NCI-H2107 treated with DMSO at 0.1 percent for 48 hours (cell line): Measurements from ENCODE around the gene C1orf141.
"Not testable (repeated sequence)": the region's sequence is repeated elsewhere in the genome, so short reads cannot be mapped to it uniquely, and the experiment has no call there.

Source experiments
- DNase-seq: peaks from one replicate; lab custom pipeline; 2025; ENCODE audit not compliant: unreplicated experiment; lab: John Stamatoyannopoulos, UW

Gene C1orf141

DNA sequence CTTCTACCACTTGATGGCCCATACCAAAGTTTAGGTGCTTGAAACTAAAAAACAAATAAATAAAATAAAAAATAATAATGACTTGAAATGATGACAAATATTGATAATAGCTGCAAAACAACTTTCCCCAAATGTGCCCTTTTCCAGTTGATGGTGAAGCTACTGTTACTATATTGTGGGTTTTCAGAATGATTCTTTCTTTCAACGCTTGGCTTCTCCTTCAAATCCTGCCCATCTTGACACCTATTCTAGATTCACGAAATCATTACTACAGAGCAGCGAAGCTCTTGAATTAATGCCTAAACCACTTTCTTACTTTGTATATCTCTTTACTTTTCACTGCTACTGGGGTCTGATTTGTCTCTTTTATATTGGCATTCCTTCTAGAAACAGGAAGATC lies 9.2 kb upstream of the C1orf141 start:
- no peak for DNase-seq

DNA sequence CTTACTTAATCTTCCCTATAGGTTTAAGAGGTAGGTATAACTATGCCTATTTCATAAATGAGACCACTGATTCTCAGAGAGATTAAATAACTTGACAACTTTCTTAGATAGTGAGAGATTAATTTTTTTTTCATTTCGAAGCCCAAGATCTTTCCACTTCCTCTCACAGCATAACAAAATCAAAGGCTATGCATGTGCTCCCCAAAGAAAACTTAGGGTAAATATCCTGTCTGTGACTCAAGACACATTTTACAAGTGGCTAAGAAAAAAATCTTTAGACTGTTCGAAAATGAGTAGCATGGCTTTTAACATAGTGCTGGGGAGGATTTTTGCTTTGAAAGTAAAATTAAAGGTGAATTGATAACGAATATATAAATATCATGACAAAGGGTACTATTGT lies 8.2 kb upstream of the C1orf141 start:
- DNase-seq = no peak

DNA sequence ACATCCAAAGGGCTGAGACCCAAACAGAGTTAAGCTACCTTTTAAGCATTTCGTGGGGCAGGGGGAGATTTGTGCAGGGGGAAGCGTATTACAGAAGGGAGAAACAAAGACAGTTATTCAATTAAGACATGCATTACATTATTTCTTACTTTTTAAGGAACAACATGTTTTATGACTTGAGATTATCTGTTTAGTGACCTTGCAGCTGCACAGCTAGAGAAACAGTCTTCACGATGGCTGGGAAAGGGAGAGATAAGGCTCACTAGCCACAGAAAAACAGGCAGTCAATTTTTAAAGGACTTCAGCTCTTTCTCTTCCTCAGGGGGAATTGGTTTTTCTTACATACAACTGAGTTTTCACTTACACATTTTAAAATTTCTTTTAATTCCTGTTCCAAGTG lies 7.1 kb upstream of the C1orf141 start:
- DNase-seq = not testable (repeated sequence)

DNA sequence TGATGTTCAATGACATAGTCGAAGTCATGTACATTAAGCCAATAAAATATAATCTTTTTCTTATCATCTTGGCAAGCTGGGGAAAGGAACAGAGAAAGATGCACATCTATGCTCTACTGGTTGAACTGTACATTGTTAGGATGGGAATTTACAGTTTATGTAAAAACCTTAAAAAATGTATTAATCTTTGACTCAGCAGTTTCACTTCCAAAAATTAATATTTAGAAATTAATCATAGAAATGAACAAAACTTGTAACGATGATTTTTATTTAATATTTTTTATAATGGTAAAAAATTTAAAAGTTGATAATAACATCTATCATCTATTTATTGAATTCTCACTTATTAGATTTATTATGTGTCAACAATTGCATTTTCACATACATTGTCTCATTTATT lies 5.7 kb upstream of the C1orf141 start:
- DNase-seq = no peak

DNA sequence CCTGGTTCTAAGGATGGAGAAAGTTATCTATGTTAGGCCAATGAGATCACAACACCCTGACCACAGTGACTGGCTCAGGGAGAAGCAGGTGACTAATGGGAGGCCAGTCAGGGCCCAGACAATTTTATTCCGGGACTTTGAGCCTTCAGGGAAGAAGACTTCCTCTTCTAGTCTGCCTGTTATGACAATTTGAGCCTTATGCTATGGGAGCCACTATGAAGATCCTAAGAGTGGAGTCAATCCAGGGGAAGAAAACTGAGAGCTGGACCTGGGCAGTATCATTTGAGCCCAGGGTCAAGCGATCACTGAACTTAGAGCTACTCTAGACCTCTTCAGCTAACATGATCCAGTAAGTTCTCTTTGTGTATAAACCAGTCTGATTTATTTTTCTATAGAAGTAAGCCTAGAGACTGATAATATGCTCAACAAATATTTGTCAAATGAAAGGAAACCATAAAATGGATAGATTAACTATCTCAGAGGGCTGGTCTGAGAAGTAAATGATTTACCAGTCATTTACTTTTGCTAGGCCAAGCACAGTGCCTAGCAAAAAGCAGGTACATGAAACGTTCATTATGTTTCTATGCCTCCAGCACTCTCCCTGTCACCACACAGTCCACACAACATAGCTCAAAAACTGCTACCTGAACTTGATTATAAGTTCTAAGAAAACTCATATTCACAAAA lies 4.2 kb upstream of the C1orf141 start:
- no peak for DNase-seq

DNA sequence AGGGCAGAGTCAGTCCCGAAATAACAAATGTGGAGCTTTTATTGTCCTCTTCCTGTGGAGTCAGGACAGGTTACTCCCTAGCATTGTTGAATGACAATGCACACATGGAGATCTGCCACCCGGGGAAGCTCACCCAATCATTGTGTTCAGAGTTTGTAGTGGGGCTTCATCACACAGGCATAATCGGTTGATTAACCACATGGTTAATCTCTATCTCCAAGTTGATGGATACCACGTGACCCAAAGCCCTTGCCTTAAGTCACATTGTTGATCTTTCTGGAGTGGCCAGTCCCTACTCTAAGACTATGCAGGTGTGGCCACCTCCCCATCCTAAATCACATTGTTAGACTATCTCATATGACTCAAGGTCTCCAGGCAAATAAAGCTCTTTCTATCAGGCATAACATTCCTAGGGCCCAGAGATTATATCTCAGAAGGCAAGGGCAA lies 2.6 kb upstream of the C1orf141 start:
- no peak for DNase-seq

DNA sequence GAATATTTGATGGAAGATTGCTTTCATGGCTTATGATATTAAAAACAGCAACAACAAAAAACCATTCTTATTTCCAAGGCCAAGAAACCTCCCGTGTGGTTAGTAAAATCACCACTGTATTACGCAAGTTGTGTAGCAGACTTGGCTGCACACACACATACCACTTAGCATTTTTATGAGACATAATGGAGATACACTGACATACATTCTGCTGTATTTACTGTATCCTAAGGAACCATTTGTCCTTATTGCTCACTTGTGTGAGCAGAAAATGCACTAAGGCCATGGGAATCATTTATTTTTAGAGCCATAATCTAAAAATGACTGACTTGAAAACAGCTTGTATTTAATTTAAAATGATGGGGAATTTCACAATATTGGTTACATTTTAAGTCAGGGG lies 584 bp upstream of the C1orf141 start:
- DNase-seq = no peak

DNA sequence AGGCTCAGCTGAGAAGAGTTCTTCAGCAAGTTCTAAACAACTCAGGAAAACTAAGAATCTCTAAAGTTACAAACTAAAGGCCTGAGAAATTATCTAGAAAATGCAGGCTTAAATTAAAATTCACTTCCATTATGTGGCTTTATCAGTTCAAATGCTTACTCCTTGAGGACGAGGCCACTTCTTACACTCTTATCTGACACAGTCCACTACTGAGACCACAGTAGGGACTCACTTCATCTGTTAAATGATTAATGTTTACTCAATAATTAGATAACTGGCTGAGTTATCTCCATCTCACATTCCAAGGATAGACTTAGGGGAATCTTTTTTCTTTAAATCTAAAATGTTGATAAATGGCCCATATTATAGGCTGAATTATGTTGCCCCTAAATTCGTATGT lies 1.6 kb downstream of the C1orf141 start:
- no peak for DNase-seq

DNA sequence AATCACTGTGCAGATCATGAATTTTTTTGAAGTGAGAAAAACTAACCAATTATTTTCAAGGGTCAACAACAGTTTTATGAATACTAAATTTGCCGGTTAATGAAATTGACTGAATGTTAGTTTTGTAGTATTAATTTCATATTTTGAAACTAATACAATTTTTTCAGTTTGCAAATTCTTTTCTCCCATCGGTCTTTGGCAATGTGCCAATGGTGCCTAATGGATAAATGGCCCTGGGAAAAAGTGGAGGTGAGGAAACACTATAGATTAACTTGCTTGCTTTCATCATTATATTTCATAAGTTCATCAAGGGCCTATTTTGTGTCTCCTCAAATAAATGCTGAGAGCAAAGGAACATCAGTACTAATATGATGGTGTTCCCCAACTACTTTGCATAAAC lies 4.1 kb downstream of the C1orf141 start:
- DNase-seq = no peak

DNA sequence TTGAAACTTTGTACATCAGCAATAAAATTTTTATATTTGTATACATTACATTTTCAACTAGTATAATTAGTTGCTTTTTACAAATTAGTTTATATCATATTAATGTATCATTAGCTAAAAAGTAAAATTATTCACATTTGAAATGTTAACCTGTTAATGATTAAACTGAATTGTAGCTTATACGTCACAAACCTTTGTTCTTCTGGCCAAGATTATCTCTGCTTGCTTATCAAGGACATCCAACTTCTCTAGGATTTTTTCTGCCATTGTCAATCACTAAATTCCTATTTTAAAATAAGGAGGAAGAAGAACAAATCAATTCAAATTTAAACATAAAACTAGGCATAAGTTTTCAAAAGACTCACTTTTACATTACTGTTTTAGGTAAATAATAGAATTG lies 7.8 kb downstream of the C1orf141 start:
- DNase-seq = no peak

DNA sequence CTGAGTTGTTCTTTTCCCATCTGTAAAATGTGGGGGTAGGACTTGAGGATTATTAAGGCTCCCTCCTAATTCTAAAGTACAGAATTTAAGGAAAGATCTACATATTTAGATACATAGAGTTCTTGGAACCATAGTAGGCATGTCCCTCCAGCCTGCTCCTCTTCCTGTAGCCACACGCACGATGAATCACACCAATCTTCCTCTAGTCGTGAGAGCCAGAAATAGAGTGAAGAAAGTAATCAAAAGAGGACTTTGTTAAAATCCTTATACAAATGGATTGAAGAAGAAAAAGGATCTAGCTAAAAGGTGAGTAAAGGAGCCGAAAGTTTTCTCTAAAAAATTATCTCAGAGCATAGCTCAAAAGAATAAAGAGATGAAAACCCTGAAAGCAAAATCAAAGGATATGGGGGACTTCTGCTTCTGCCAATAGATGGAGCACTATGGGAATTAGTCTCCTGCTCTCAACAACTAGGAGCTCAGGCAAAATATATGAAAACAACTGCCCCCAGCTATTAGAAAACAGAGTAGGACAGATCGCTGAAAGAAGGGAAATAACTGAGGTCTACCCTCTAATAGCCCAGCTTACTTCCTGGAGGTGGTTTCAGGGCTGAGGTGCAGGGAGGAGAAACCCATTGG lies 8.5 kb downstream of the C1orf141 start:
- DNase-seq = no peak

DNA sequence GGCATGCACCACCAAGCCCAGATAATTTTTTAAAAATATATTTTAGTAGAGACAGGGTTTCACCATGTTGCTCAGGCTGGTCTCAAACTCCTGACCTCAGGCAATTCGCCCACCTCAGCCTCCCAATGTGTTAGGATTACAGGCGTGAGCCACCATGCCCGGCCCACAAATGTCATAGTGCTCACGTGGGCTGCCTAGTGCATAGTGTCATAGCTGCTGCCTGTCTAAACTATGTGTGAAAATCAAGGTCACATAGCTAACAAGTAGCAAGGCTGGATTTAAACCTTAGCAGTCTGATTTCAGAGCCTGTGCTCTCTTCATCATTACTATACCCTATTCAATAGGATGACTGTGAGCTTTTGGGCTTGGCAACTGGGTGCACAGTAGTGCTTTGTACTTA lies 10.3 kb downstream of the C1orf141 start:
- DNase-seq = no peak

DNA sequence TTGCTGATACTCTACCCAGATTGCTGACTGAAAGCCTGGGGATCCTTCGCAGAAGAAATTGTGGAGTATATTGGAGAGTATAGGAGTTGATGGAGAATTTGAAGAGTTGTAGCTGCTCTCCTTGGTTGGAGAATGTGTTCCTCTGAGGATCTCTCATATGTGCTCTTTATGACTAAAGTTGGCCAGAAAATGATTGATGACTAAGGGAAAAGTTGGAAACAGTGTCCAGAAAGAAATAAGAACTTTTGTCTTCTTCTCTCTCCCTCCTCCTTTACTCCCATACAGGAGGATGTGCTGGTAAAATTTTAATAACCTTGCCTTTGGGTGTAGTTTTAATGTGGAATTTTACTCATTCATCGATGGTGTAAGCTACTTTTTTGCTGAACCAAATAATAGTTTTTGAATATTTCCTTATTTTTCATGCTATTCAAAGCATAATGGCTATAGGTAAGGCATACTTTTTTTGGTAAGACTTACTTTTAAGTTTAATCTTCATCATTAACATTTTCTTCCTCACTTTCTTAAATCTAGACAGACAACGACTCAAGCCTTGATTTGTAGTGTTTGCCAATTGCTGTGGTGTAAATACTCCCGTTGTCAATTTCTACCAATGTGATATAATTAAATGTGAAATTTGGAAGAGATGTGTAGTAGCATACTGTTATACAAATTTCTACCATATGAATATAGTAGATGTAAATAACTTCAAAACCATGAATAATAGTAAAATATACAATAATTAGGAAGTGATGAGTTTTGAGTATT lies 13.7 kb downstream of the C1orf141 start:
- DNase-seq = no peak

DNA sequence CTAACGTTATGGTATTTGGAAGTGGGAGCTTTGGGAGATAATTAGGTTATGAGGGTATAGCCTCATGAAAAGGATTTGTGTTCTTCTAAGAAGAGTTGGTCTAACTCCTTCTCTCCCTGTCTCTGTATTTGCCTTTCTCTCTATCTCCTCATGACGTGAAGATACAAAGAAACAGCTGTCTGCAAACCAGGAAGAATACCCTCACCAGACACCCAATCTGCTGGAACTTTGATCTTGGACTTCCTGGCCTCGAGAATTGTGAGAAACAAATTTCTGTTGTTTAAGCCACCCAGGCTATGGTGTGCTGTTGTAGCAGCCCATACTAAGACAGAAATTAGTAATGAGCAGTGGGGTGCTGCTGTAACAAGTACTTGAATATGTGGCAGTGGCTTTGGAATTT lies 16.1 kb downstream of the C1orf141 start:
- no peak for DNase-seq

DNA sequence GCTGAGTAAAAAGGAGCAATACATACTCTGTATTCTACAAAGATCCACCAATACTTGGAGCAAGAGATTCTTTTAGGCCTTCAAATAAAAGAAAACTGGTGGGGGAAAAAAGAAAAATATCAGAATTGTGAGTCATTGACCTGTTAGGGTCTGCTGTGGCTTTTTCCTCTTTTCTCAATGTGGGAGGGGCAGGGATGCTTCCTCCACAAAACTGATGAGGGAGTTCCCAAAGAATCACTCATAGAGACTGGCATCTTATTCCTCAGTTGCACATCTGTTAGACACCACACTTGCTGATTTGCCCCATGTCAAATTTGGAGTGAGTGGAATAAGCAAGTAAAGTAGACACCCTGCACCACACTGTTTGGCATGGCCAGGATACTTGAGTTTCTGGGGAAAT lies 16.6 kb downstream of the C1orf141 start:
- DNase-seq = no peak

DNA sequence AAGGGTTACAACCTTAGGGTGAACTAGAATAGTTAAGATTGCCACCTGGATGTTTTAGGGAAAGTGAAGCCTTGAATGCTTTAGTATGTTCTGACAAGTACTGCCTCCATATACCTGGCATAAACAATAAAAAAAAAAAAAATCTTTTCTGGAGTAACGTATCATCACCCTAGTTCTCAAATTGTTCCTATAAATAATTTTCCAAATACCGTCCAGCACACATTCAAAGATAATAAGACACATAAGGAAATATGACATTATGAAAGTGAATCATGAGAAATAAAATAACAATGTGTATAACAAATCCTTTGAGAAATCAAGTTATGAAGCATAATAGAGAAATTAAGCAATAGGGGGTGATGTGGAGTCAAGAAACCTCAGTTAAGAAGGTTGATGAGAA lies 20.6 kb downstream of the C1orf141 start:
- no peak for DNase-seq

DNA sequence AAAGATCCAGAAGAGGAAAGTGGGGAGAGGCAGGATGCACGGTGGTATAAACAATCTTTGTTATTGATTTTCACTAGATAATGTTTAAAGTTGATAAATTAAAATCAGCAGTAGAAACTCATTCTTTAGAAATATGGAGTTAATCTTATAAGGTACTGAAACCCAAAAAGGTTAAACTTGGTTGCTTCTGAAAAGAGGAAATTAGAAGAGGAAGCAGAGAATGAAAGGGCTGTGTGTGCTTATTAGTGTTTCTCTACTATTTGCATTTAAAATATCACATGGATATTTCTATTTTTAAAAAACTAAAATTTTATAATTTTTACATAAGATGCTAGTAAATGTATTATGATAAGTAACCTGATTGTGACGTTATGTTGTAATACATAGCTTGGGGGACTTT lies 24.4 kb downstream of the C1orf141 start:
- no peak for DNase-seq

DNA sequence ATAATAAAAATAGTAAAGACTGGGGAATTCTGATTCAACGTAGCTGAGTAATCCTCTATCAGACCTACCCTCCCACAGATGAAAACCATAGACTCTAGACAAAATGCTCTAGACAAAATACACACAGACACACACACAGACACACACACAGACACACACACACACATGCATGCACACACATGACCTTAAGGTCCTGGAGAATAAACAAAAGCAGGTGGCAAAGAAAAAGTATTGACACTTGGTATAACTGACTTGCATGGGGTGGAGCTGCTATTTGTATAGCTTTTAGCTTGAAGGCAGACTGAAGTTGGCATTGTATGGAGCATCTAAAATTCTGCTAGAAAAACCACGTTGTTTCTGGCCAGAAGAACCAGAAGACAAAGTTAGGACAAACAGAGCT lies 29.3 kb downstream of the C1orf141 start:
- DNase-seq = no peak

DNA sequence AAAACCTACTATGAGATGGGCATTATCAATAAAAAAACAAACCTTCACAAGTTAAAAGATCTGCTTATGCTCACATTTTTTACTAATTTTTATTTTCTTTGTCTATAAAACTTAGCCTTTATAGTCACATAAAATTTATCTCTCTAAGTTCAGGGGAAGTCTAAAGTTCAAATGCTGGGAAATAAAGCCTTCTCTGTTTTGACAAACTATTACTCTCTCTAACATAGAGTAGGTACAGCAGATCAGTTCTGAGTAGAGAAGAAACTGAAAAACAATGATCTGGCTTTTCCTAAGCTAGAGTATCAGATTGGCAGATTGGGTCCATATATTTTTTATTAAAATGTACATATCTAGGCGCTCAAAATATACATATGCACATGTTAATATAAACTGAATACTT lies 31.2 kb downstream of the C1orf141 start:
- DNase-seq = no peak

DNA sequence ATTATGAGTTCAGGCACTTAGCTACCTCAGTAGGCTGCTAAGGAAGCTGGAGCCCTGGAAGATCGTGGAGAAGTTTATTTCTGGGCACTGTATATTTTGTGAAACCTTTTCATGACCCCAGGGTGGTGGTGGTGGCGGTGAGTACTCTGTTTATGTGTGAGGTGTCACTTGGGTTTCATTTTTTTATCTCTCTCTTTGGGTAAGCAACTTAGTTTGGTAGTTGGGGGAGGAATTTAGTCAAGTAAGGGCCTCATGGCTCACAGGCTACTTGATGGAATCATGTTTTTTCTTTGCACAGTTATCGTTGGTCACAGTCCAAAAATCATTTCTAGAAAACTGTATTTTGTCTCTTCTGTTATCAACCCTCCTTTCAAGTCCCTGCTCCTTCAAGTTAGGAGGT lies 33.9 kb downstream of the C1orf141 start:
- DNase-seq = no peak

DNA sequence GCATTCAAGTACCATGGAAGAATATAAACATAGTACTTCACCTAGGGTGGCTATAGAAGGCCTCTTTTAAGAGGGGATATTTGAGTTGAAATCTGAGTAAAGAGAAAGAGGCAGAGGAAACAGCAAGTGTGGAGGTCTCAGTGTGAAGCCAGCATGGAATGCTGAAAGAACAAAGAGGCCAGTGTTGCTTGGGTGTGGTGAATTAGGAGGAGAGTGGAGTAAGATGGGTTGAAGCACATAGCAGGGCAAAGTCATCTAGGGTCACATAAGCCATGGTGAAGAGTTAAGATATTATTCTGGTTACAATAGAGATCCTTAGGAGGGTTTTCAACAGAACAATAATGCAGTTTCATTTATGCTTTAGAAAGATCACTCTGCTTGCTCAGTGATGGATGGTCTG lies 37.5 kb downstream of the C1orf141 start:
- peak; percentile 73 for DNase-seq

DNA sequence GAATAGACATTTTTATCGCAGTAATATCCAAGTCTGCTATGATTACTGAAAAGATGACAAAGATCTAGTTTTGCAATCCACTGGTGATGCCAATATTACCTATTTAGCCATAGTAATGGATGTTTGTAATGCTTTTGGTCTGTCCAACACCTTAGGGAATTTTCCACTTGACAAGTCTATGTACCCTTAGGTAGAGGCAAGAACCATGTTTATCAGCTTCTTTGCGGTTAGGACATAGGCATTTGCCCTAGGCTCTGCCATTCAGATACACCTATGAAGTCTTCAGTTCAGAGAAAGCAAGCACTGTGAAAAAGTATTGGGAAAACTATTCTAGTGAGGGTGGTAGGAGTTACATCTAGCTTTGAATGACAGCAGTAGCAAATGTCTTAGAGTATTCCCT lies 40.6 kb downstream of the C1orf141 start:
- DNase-seq = no peak
